Glutamatergic neuron (in vitro differentiated cells): ENCODE results near the gene CACYBP. TPM values are rescaled to one million over a fixed set of nuclear protein-coding genes. Genes with fewer than 3 reads are reported as not detected.

Source experiments
- DNase-seq: peaks from one replicate; pipeline ENCODE4 v3.0.0; 2022
- H3K27ac Mint-ChIP-seq: one replicate; pipeline ENCODE4 v1.8.0; 2020; ENCODE audit warnings: mild to moderate bottlenecking, mixed read lengths, inconsistent platforms; ENCODE audit not compliant: unreplicated experiment
- H3K27me3 Mint-ChIP-seq: one replicate; pipeline ENCODE4 v1.8.0; 2020; ENCODE audit warnings: mild to moderate bottlenecking, moderate library complexity, mixed read lengths, inconsistent platforms; ENCODE audit not compliant: unreplicated experiment
- H3K36me3 Mint-ChIP-seq: one replicate; pipeline ENCODE4 v1.8.0; 2020; ENCODE audit warnings: mild to moderate bottlenecking, mixed read lengths, inconsistent platforms; ENCODE audit not compliant: unreplicated experiment
- H3K4me1 Mint-ChIP-seq: one replicate; pipeline ENCODE4 v1.8.0; 2020; ENCODE audit warnings: mild to moderate bottlenecking, low read depth, mixed read lengths, inconsistent platforms; ENCODE audit not compliant: unreplicated experiment
- H3K4me3 Mint-ChIP-seq: one replicate; pipeline ENCODE4 v1.8.0; 2020; ENCODE audit warnings: mild to moderate bottlenecking, mixed read lengths, inconsistent platforms; ENCODE audit not compliant: unreplicated experiment
- H3K9me3 Mint-ChIP-seq: one replicate; pipeline ENCODE4 v1.8.0; 2020; ENCODE audit warnings: mild to moderate bottlenecking, moderate library complexity, mixed read lengths, inconsistent platforms; ENCODE audit not compliant: unreplicated experiment
- CTCF ChIP-seq: fragments of 200-600 bp; sonication (generic); IDR thresholded peaks from one replicate; pipeline ENCODE4 v1.5.0; 2021; ENCODE audit not compliant: partially characterized antibody, unreplicated experiment
- total RNA-seq: library from RNA; stranded (reverse); fragmentation: NEBNext Ultra II Directional; extraction: Animal tissue kit (Norgen Biotek cat#: 25700); gene quantifications from one replicate; pipeline ENCODE4 v1.2.1, GENCODE V29; 2021; ENCODE audit not compliant: unreplicated experiment

CACYBP gene
- total RNA-seq, 1 donor from 2014 or later = 88.7 TPM

DNA sequence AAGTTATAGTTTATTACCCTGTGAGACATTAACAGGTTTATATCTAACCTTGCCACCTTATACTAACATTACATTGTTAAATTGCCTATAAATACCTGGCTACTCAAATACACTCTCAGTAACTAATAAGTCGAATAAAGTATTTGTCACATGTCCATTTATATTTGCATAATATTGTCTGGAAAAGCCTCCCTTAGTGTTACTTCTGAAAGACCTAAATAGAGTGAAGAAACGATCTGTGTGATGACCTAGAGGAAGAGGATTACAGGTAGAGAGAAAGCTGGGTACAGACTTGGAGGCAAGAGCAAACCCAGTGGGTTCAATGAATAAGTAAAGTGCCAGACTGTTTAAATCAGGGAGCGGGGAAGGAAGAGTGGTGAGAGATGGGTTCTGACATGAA lies 2.7 kb upstream of the CACYBP start:
- no peak overlapping the region for H3K4me3 Mint-ChIP-seq
- no peak for TF ChIP-seq CTCF
- H3K4me1 Mint-ChIP-seq = peaks cover 9% of the 10 kb centered on the region
- peaks cover 4% of the 10 kb centered on the region for H3K9me3 Mint-ChIP-seq
- no peaks in the 10 kb centered on the region for H3K36me3 Mint-ChIP-seq
- H3K27me3 Mint-ChIP-seq = peaks cover 7% of the 10 kb centered on the region
- no peak for DNase-seq
- no peak overlapping the region for H3K27ac Mint-ChIP-seq

DNA sequence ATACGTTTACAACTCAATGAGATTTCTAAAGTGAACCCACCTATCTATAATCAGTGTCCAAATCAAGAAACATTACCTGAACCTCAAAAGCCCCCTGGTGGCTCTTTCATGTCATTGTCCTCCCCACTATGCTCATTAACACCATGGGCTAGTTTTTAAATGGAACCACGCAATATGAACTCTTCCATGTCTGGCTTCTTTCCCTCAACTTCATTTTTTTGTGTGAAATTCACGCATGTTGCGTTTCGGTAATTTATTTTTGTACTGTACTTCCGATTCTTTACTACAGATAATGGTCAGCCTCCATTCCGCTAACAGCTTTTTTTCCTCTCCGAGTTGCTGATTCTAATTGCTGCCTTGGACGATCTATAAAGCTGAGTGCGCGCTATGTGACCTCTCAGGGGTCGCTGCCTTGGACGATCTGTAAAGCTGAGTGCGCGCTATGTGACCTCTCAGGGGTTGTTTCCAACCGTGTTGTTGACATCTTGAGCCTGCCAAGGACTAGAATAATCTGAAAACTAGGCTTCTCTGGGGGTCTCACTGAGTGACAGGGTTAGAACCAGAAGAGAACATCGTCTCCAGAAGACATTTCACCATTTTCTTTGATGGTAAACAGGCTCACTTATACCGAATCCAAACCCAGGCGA lies 1.1 kb upstream of the CACYBP start:
- H3K27me3 Mint-ChIP-seq = peaks cover 7% of the 10 kb centered on the region
- DNase-seq = peak; percentile 37

GRCh38 chr1:174999216-174999935 lies 371 bp upstream of the CACYBP start:
- no peak overlapping the region for H3K27ac Mint-ChIP-seq
- peaks cover 13% of the 10 kb centered on the region for H3K4me1 Mint-ChIP-seq
- peaks cover 7% of the 10 kb centered on the region for H3K27me3 Mint-ChIP-seq
- H3K4me3 Mint-ChIP-seq = no peak overlapping the region
- H3K36me3 Mint-ChIP-seq = no peaks in the 10 kb centered on the region
- TF ChIP-seq CTCF = no peak
- H3K9me3 Mint-ChIP-seq = peaks cover 4% of the 10 kb centered on the region
- DNase-seq = peak; percentile 97

More for the DNA sequence above, 1.1 kb upstream of the CACYBP start:
- Mint-ChIP-seq H3K27ac (no peak overlapping the region), H3K36me3 (no peaks in the 10 kb centered on the region), H3K4me3 (no peak overlapping the region), H3K9me3 (peaks cover 4% of the 10 kb centered on the region), H3K4me1 (peaks cover 13% of the 10 kb centered on the region)
- TF ChIP-seq CTCF = peak; percentile 94

DNA sequence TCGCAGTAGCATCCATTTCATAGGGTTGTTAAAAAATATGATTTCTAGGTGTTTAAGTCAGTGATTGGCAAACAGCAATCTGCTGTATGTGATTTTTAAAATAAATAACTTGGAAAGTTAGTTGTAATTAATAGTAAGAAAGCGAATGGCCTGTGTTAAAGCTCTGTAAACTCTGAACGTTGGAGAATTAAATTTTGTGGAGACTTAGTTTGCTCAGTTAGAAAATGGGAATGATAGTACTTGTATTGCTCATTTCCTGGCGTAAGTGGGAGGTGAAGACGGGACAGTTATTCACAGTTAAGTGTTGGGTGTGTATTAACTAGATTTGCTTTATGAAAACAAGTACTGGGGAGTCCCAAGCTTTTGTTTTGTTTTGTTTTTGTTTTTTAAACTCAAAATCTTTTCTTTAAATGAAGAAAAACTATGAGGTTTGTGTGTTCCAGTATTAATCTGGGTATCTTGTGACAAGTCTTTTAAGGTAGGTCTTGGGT lies 995 bp downstream of the CACYBP start:
- no peak for TF ChIP-seq CTCF
- Mint-ChIP-seq H3K36me3 (no peaks in the 10 kb centered on the region), H3K4me1 (peaks cover 13% of the 10 kb centered on the region), H3K4me3 (peak overlapping the region; percentile 86), H3K27me3 (peaks cover 7% of the 10 kb centered on the region), H3K27ac (peak overlapping the region; percentile 56), H3K9me3 (peaks cover 4% of the 10 kb centered on the region)
- no peak for DNase-seq
